ENCODE results near the gene ATP5PB. TPM values are rescaled to one million over a fixed set of nuclear protein-coding genes. Genes with fewer than 3 reads are reported as not detected.

The ATP5PB gene
- total RNA-seq, 2 donors from 2014 or later = 458 to 551 TPM

- ATAC-seq = no peak
- intact Hi-C loops (cut with DNase I) = no loop called here
- no peak for DNase-seq
Measured at GRCh38 chr1:111442457-111442856, 6.8 kb upstream of the ATP5PB start.

GRCh38 chr1:111444031-111444430 lies 5.2 kb upstream of the ATP5PB start:
- intact Hi-C loops (cut with DNase I) = no loop called here

GRCh38 chr1:111446546-111446945 lies 2.7 kb upstream of the ATP5PB start:
- ATAC-seq (no peak), DNase-seq (no peak)
- intact Hi-C loops (cut with DNase I) = no loop called here

More at GRCh38 chr1:111444031-111444430, 5.2 kb upstream of the ATP5PB start:
- DNase-seq = no peak
- no peak for ATAC-seq

GRCh38 chr1:111446967-111447892 lies 2.0 kb upstream of the ATP5PB start:
- no peak for ATAC-seq
- DNase-seq = no peak
- intact Hi-C loops (cut with DNase I) = no loop called here

GRCh38 chr1:111448482-111448917 lies 764 bp upstream of the ATP5PB start:
- ATAC-seq = peak in 1 of 2 donors; percentile 17
- intact Hi-C loops (cut with DNase I) = no loop called here
- no peak for DNase-seq

- intact Hi-C loops (cut with DNase I) = no loop called here
- ATAC-seq = no peak
Measured at GRCh38 chr1:111449703-111450017, 396 bp downstream of the ATP5PB start.

GRCh38 chr1:111450185-111450584 lies 921 bp downstream of the ATP5PB start:
- DNase-seq = no peak
- intact Hi-C loops (cut with DNase I) = no loop called here
- ATAC-seq = no peak

More at GRCh38 chr1:111449703-111450017, 396 bp downstream of the ATP5PB start:
- no peak for DNase-seq

- DNase-seq (no peak), ATAC-seq (no peak)
- intact Hi-C loops (cut with DNase I) = no loop called here
Measured at GRCh38 chr1:111452581-111452980, 3.3 kb downstream of the ATP5PB start.

- DNase-seq (no peak), ATAC-seq (no peak)
- intact Hi-C loops (cut with DNase I) = no loop called here
Measured at GRCh38 chr1:111453706-111454105, 4.4 kb downstream of the ATP5PB start.

GRCh38 chr1:111454859-111455641 lies 5.8 kb downstream of the ATP5PB start:
- no peak for ATAC-seq
- intact Hi-C loops (cut with DNase I) = no loop called here

GRCh38 chr1:111455642-111456031 lies 6.4 kb downstream of the ATP5PB start:
- intact Hi-C loops (cut with DNase I) = no loop called here
- ATAC-seq = no peak
- DNase-seq = no peak

More at GRCh38 chr1:111454859-111455641, 5.8 kb downstream of the ATP5PB start:
- DNase-seq = no peak

- intact Hi-C loops (cut with DNase I) = no loop called here
- DNase-seq = no peak
- ATAC-seq = no peak
Measured at GRCh38 chr1:111461765-111462164, 12.5 kb downstream of the ATP5PB start.

- ATAC-seq (no peak), DNase-seq (no peak)
- intact Hi-C loops (cut with DNase I) = no loop called here
Measured at GRCh38 chr1:111462370-111463028, 13.2 kb downstream of the ATP5PB start.

- peak in 1 of 2 donors; percentile 41 for ATAC-seq
- no peak for DNase-seq
- intact Hi-C loops (cut with DNase I) = no loop called here
Measured at GRCh38 chr1:111463029-111463683, 13.9 kb downstream of the ATP5PB start.

GRCh38 chr1:111465754-111466153 lies 16.5 kb downstream of the ATP5PB start:
- ATAC-seq (no peak), DNase-seq (no peak)
- intact Hi-C loops (cut with DNase I) = no loop called here

GRCh38 chr1:111466480-111466879 lies 17.2 kb downstream of the ATP5PB start:
- ATAC-seq (no peak), DNase-seq (no peak)
- intact Hi-C loops (cut with DNase I) = no loop called here

- intact Hi-C loops (cut with DNase I) = no loop called here
- ATAC-seq = no peak
- DNase-seq = no peak
Measured at GRCh38 chr1:111467865-111468716, 18.8 kb downstream of the ATP5PB start.

GRCh38 chr1:111468717-111469100 lies 19.4 kb downstream of the ATP5PB start:
- no peak for ATAC-seq
- DNase-seq = no peak
- intact Hi-C loops (cut with DNase I) = no loop called here
